Activated naive CD4-positive, alpha-beta T cell treated with anti-CD3 and anti-CD28 coated beads for 36 hours (primary cell): ENCODE data around the gene MACROD2. TPM values are rescaled to one million over a fixed set of nuclear protein-coding genes. Genes with fewer than 3 reads are reported as not detected.

ENCODE experiments used
- CTCF ChIA-PET: fragments of 350-600 bp; sonication (Branson Sonifier 250); formaldehyde crosslinking; loops from one replicate; lab custom pipeline; 2021; ENCODE audit warnings: antibody characterized with exemption; lab: Charles Lee
- DNase-seq: peaks from one replicate; pipeline ENCODE4 v3.0.0-alpha.2; 2020
- H3K27ac Mint-ChIP-seq: one replicate; pipeline ENCODE4 v1.8.0; 2021; ENCODE audit warnings: mild to moderate bottlenecking, mixed read lengths
- H3K27me3 Mint-ChIP-seq: one replicate; pipeline ENCODE4 v1.8.0; 2021; ENCODE audit warnings: low read depth, mixed read lengths
- H3K36me3 Mint-ChIP-seq: one replicate; pipeline ENCODE4 v1.8.0; 2021; ENCODE audit warnings: low read depth, mixed read lengths
- H3K4me1 Mint-ChIP-seq: one replicate; pipeline ENCODE4 v1.8.0; 2021; ENCODE audit warnings: low read depth, mixed read lengths
- H3K4me3 Mint-ChIP-seq: one replicate; pipeline ENCODE4 v1.8.0; 2021; ENCODE audit warnings: mild to moderate bottlenecking, moderate library complexity, mixed read lengths
- H3K9me3 Mint-ChIP-seq: one replicate; pipeline ENCODE4 v1.8.0; 2021; ENCODE audit warnings: mixed read lengths
- intact Hi-C: fragments of 100-400 bp; cut with micrococcal nuclease; formaldehyde crosslinking; loops from one replicate; pipeline ENCODE4 v1.15.1; 2023
- total RNA-seq, 2 experiments: library from RNA; stranded (reverse); gene quantifications; one replicate each; pipeline ENCODE4 v1.2.3, GENCODE V29; 2021

Gene MACROD2
- total RNA-seq, 2 experiments from 2014 or later = not detected

- no peak for DNase-seq
- Mint-ChIP-seq H3K27me3 (no peaks in the 10 kb centered on the region), H3K27ac (no peak overlapping the region), H3K36me3 (no peaks in the 10 kb centered on the region), H3K4me3 (no peak overlapping the region), H3K4me1 (no peaks in the 10 kb centered on the region), H3K9me3 (peaks cover 10% of the 10 kb centered on the region)
- CTCF ChIA-PET = no interaction called here
- intact Hi-C loops = no loop called here
Observed at GRCh38 chr20:14866841-14867514, 871.7 kb downstream of the MACROD2 start.

GRCh38 chr20:14877301-14878028 lies 882.1 kb downstream of the MACROD2 start:
- no peak for DNase-seq
- no peaks in the 10 kb centered on the region for H3K9me3 Mint-ChIP-seq

GRCh38 chr20:14878676-14879019 lies 883.3 kb downstream of the MACROD2 start:
- Mint-ChIP-seq H3K27ac (no peak overlapping the region), H3K4me1 (no peaks in the 10 kb centered on the region), H3K27me3 (no peaks in the 10 kb centered on the region), H3K36me3 (no peaks in the 10 kb centered on the region), H3K9me3 (no peaks in the 10 kb centered on the region), H3K4me3 (no peak overlapping the region)
- intact Hi-C loops = no loop called here
- CTCF ChIA-PET = no interaction called here
- no peak for DNase-seq

More at GRCh38 chr20:14877301-14878028, 882.1 kb downstream of the MACROD2 start:
- no peak overlapping the region for H3K27ac Mint-ChIP-seq
- H3K27me3 Mint-ChIP-seq = no peaks in the 10 kb centered on the region
- no peak overlapping the region for H3K4me3 Mint-ChIP-seq
- H3K36me3 Mint-ChIP-seq = no peaks in the 10 kb centered on the region
- no peaks in the 10 kb centered on the region for H3K4me1 Mint-ChIP-seq
- intact Hi-C loops = no loop called here
- CTCF ChIA-PET = no interaction called here

GRCh38 chr20:14879020-14879697 lies 883.8 kb downstream of the MACROD2 start:
- Mint-ChIP-seq H3K9me3 (no peaks in the 10 kb centered on the region), H3K4me3 (no peak overlapping the region)

GRCh38 chr20:14879839-14880238 lies 884.5 kb downstream of the MACROD2 start:
- no peaks in the 10 kb centered on the region for H3K27me3 Mint-ChIP-seq
- CTCF ChIA-PET = no interaction called here
- no peak overlapping the region for H3K27ac Mint-ChIP-seq
- no peak for DNase-seq
- H3K9me3 Mint-ChIP-seq = peaks cover 2% of the 10 kb centered on the region
- no peaks in the 10 kb centered on the region for H3K36me3 Mint-ChIP-seq
- H3K4me1 Mint-ChIP-seq = no peaks in the 10 kb centered on the region
- no peak overlapping the region for H3K4me3 Mint-ChIP-seq
- intact Hi-C loops = no loop called here

More at GRCh38 chr20:14879020-14879697, 883.8 kb downstream of the MACROD2 start:
- no peak for DNase-seq
- intact Hi-C loops = no loop called here
- CTCF ChIA-PET = no interaction called here
- no peaks in the 10 kb centered on the region for H3K4me1 Mint-ChIP-seq
- H3K27ac Mint-ChIP-seq = no peak overlapping the region
- no peaks in the 10 kb centered on the region for H3K36me3 Mint-ChIP-seq
- H3K27me3 Mint-ChIP-seq = no peaks in the 10 kb centered on the region

GRCh38 chr20:14881518-14881917 lies 886.2 kb downstream of the MACROD2 start:
- Mint-ChIP-seq H3K4me3 (no peak overlapping the region), H3K27ac (no peak overlapping the region), H3K9me3 (peaks cover 5% of the 10 kb centered on the region), H3K4me1 (no peaks in the 10 kb centered on the region), H3K27me3 (no peaks in the 10 kb centered on the region), H3K36me3 (no peaks in the 10 kb centered on the region)
- intact Hi-C loops = no loop called here
- no peak for DNase-seq
- CTCF ChIA-PET = no interaction called here

GRCh38 chr20:14882157-14882556 lies 886.8 kb downstream of the MACROD2 start:
- no peaks in the 10 kb centered on the region for H3K36me3 Mint-ChIP-seq
- H3K4me1 Mint-ChIP-seq = no peaks in the 10 kb centered on the region
- H3K4me3 Mint-ChIP-seq = no peak overlapping the region
- intact Hi-C loops = no loop called here
- H3K9me3 Mint-ChIP-seq = peaks cover 5% of the 10 kb centered on the region
- no peak for DNase-seq
- H3K27me3 Mint-ChIP-seq = no peaks in the 10 kb centered on the region
- CTCF ChIA-PET = no interaction called here
- no peak overlapping the region for H3K27ac Mint-ChIP-seq

- H3K9me3 Mint-ChIP-seq = peaks cover 5% of the 10 kb centered on the region
- no peaks in the 10 kb centered on the region for H3K36me3 Mint-ChIP-seq
- H3K27me3 Mint-ChIP-seq = no peaks in the 10 kb centered on the region
- CTCF ChIA-PET = no interaction called here
- no peak overlapping the region for H3K27ac Mint-ChIP-seq
- no peaks in the 10 kb centered on the region for H3K4me1 Mint-ChIP-seq
- H3K4me3 Mint-ChIP-seq = no peak overlapping the region
- intact Hi-C loops = no loop called here
- no peak for DNase-seq
Observed at GRCh38 chr20:14882846-14883245, 887.5 kb downstream of the MACROD2 start.

- Mint-ChIP-seq H3K27me3 (no peaks in the 10 kb centered on the region), H3K9me3 (peaks cover 5% of the 10 kb centered on the region), H3K4me3 (no peak overlapping the region), H3K36me3 (no peaks in the 10 kb centered on the region), H3K4me1 (no peaks in the 10 kb centered on the region), H3K27ac (no peak overlapping the region)
- intact Hi-C loops = no loop called here
- no peak for DNase-seq
- CTCF ChIA-PET = no interaction called here
Observed at GRCh38 chr20:14883324-14883723, 888.0 kb downstream of the MACROD2 start.

- Mint-ChIP-seq H3K9me3 (peaks cover 9% of the 10 kb centered on the region), H3K27me3 (no peaks in the 10 kb centered on the region), H3K27ac (no peak overlapping the region), H3K36me3 (no peaks in the 10 kb centered on the region), H3K4me3 (no peak overlapping the region), H3K4me1 (no peaks in the 10 kb centered on the region)
- DNase-seq = no peak
- intact Hi-C loops = no loop called here
- CTCF ChIA-PET = no interaction called here
Observed at GRCh38 chr20:14885661-14886060, 890.3 kb downstream of the MACROD2 start.

- no peaks in the 10 kb centered on the region for H3K4me1 Mint-ChIP-seq
- H3K36me3 Mint-ChIP-seq = no peaks in the 10 kb centered on the region
- peaks cover 9% of the 10 kb centered on the region for H3K9me3 Mint-ChIP-seq
- intact Hi-C loops = no loop called here
- no peak overlapping the region for H3K27ac Mint-ChIP-seq
- H3K4me3 Mint-ChIP-seq = no peak overlapping the region
- no peak for DNase-seq
- CTCF ChIA-PET = interaction anchor here (0.6 kb wide), 1 partner anchor 25 kb away, joined by 3 read pairs; no protein-coding TSS in a partner anchor
- no peaks in the 10 kb centered on the region for H3K27me3 Mint-ChIP-seq
Observed at GRCh38 chr20:14888134-14888533, 892.8 kb downstream of the MACROD2 start.

GRCh38 chr20:14889496-14890255 lies 894.4 kb downstream of the MACROD2 start:
- DNase-seq = no peak
- Mint-ChIP-seq H3K9me3 (peaks cover 9% of the 10 kb centered on the region), H3K27me3 (no peaks in the 10 kb centered on the region), H3K4me1 (no peaks in the 10 kb centered on the region), H3K4me3 (no peak overlapping the region), H3K27ac (no peak overlapping the region), H3K36me3 (no peaks in the 10 kb centered on the region)
- CTCF ChIA-PET = no interaction called here
- intact Hi-C loops = no loop called here
